HepG2 (cell line): Measurements from ENCODE around the gene NUDCD2. TPM values are rescaled to one million over a fixed set of nuclear protein-coding genes. Genes with fewer than 3 reads are reported as not detected.

Experiments
- ATAC-seq: fragments of 200-7000 bp; cut with Tn5 transposase; 3 replicates; pipeline ENCODE4 v1.9.1; 2020; ENCODE audit warnings: mild to moderate bottlenecking, moderate library complexity
- BruUV-seq: library from RNA; stranded (reverse); fragments of 400-500 nt; replicated peaks from 2 replicates; lab custom pipeline; 2021; lab: Mats Ljungman, UMichigan
- CTCF ChIA-PET: fragments of 300-600 bp; formaldehyde crosslinking; extraction: SDS; loops from one replicate; lab custom pipeline; 2021; ENCODE audit warnings: low total read pairs, inconsistent platforms, low intra/inter-chr PET ratio; lab: Yijun Ruan, JAX
- POLR2A ChIA-PET: fragments of 350-600 bp; sonication (Branson Sonifier 250); formaldehyde crosslinking; loops from one replicate; lab custom pipeline; 2020; ENCODE audit warnings: antibody characterized with exemption, inconsistent platforms; lab: Yijun Ruan, JAX
- DNase-seq: peaks from one replicate; pipeline ENCODE4 v3.0.0-alpha.2; 2015; ENCODE audit warnings: low spot score
- FAIRE-seq: peaks from 3 replicates; lab custom pipeline; 2011; peaks lifted over from hg19 to GRCh38; lab: Jason Lieb, UNC
- H2AFZ ChIP-seq: one replicate; pipeline ENCODE4 v1.6.1; 2011; ENCODE audit warnings: low read length, inconsistent platforms
- H3K27ac ChIP-seq: fragments of 300-600 bp; 3 replicates; pipeline ENCODE4 v1.8.0; 2011; ENCODE audit warnings: mixed run types, mild to moderate bottlenecking, mixed read lengths, low read length, inconsistent platforms; ENCODE audit not compliant: insufficient read depth; ENCODE audit errors: extremely low read length
- H3K27me3 ChIP-seq, 2 experiments: fragments of 200-600 bp in 1 of 2; 2 replicates in 1 of 2; 3 replicates in 1 of 2; pipeline versions ENCODE4 v1.6.0 to v1.8.0; 2011; ENCODE audit warnings: low read length in 2 of 2, mild to moderate bottlenecking in 2 of 2, moderate library complexity in 2 of 2, inconsistent platforms in 1 of 2; ENCODE audit not compliant: insufficient read depth in 2 of 2, control insufficient read depth in 1 of 2
- H3K36me3 ChIP-seq, 2 experiments: fragments of 200-600 bp in 1 of 2; replicated peaks in 1 of 2; 2 replicates in 1 of 2; 3 replicates in 1 of 2; pipeline versions ENCODE4 v1.5.1 to v1.8.0; 2011; ENCODE audit warnings: low read length in 2 of 2, inconsistent platforms in 1 of 2; ENCODE audit not compliant: insufficient read depth in 2 of 2, control insufficient read depth in 1 of 2
- H3K4me1 ChIP-seq: 2 replicates; pipeline ENCODE4 v1.5.1; 2012; ENCODE audit warnings: low read length, inconsistent platforms; ENCODE audit not compliant: insufficient read depth
- H3K4me2 ChIP-seq: 2 replicates; pipeline ENCODE4 v1.6.0; 2011; ENCODE audit warnings: low read depth, low read length, inconsistent platforms
- H3K4me3 ChIP-seq, 3 experiments: fragments of 200-600 bp in 1 of 3; sonication (generic), shearing (Covaris generic) in 1 of 3; replicated peaks in 1 of 3; 2 replicates each; pipeline ENCODE4 v1.5.1; 2011 to 2016; ENCODE audit warnings: low read length in 3 of 3, inconsistent platforms in 2 of 3, low read depth in 2 of 3, mild to moderate bottlenecking in 2 of 3, control low read depth in 1 of 3, mixed read lengths in 1 of 3; ENCODE audit not compliant: insufficient read depth in 1 of 3
- H3K79me2 ChIP-seq: one replicate; pipeline ENCODE4 v1.6.1; 2011; ENCODE audit warnings: low read length, inconsistent platforms; ENCODE audit not compliant: insufficient read depth
- H3K9ac ChIP-seq: 2 replicates; pipeline ENCODE4 v1.6.0; 2011; ENCODE audit warnings: mild to moderate bottlenecking, low read depth, low read length, inconsistent platforms; ENCODE audit not compliant: insufficient read depth
- H3K9me3 ChIP-seq: 2 replicates; pipeline ENCODE4 v1.5.1; 2012; ENCODE audit warnings: mild to moderate bottlenecking, low read length
- H4K20me1 ChIP-seq: 2 replicates; pipeline ENCODE4 v1.6.0; 2011; ENCODE audit warnings: inconsistent platforms, mild to moderate bottlenecking, low read length, moderate library complexity; ENCODE audit not compliant: insufficient read depth
- AHR ChIP-seq: IDR thresholded peaks from 2 replicates; pipeline ENCODE4 v1.6.1; 2018; ENCODE audit warnings: missing genetic modification reagents, missing compliant biosample characterization
- CHD2 ChIP-seq: IDR thresholded peaks from 2 replicates; pipeline ENCODE4 v1.6.1; 2011; ENCODE audit warnings: low read depth, low read length, improper control_type of control experiment
- CTCF ChIP-seq: sonication (generic); formaldehyde crosslinking; IDR thresholded peaks from 2 replicates; pipeline ENCODE4 v1.5.0; 2020; ENCODE audit warnings: mild to moderate bottlenecking, missing genetic modification reagents, moderate library complexity
- GFI1 ChIP-seq: sonication (generic); formaldehyde crosslinking; IDR thresholded peaks from 2 replicates; pipeline ENCODE4 v1.5.0; 2020; ENCODE audit warnings: missing genetic modification reagents, mild to moderate bottlenecking, borderline replicate concordance
- KDM1A ChIP-seq: IDR thresholded peaks from 2 replicates; pipeline ENCODE4 v1.6.1; 2016; ENCODE audit warnings: missing compliant biosample characterization
- NFRKB ChIP-seq: fragments of 450-650 bp; IDR thresholded peaks from 2 replicates; pipeline ENCODE4 v1.6.1; 2017
- PHF8 ChIP-seq: sonication (generic); formaldehyde crosslinking; IDR thresholded peaks from 2 replicates; pipeline ENCODE4 v1.5.0; 2020; ENCODE audit warnings: missing genetic modification reagents
- TRIM22 ChIP-seq: fragments of 450-650 bp; IDR thresholded peaks from 2 replicates; pipeline ENCODE4 v1.6.1; 2017
- in situ Hi-C: cut with HindIII; loops from 2 replicates; pipeline ENCODE4 v1.10.0; 2017; ENCODE audit warnings: low pct_unique_long_range_greater_than_20kb; ENCODE audit not compliant: extremely low pct_ligation_motif_present
- intact Hi-C: fragments of 100-400 bp; cut with micrococcal nuclease; formaldehyde crosslinking; loops from one replicate; pipeline ENCODE4 v1.10.0; 2022; ENCODE audit not compliant: unreplicated experiment
- polyA plus RNA-seq, 8 experiments: library from polyadenylated mRNA; depleted of rRNA in 3 of 8; stranded (reverse) in 7 of 8; unstranded in 1 of 8; fragments of >200 nt; fragmentation: Illumina TruSeq in 4 of 8; extraction: Trizol in 4 of 8; gene quantifications; 2 replicates each; pipeline versions ENCODE4 v1.2.1 to v1.2.3, GENCODE V29; 2011 to 2016; ENCODE audit warnings: low read depth in 4 of 8, missing spikeins in 1 of 8, mixed read lengths in 1 of 8; ENCODE audit not compliant: insufficient read depth in 1 of 8
- total RNA-seq, 5 experiments: library from RNA; depleted of rRNA; stranded (reverse); fragments of >200 nt; fragmentation: Illumina TruSeq; extraction: Trizol; gene quantifications; 2 replicates each; pipeline ENCODE4 v1.2.3, GENCODE V29; 2016; ENCODE audit warnings: low read depth in 1 of 5

Gene NUDCD2
- total and polyA plus RNA-seq, 2 of the 13 experiments (the other 11 are each of a cell fraction or from before 2014, with no cell fraction given), result 14.8 to 39.2 TPM

- TF ChIP-seq CTCF, result no peak
- no peak for TF ChIP-seq AHR (CRISPR knock-in tag)
- TF ChIP-seq CHD2, result no peak
- TF ChIP-seq GFI1 (CRISPR knock-in tag), result no peak
- no peak for TF ChIP-seq TRIM22
- TF ChIP-seq, all 625 proteins: peak for 0
Measured at GRCh38 chr5:163451489-163451888, 8.4 kb downstream of the NUDCD2 start (continued).

GRCh38 chr5:163448491-163448890 is 11.4 kb downstream of the NUDCD2 start:
- ChIA-PET CTCF (no interaction called here), POLR2A (interaction anchor here (1.2 to 4.5 kb wide), 3 partner anchors 8 to 11 kb away, joined by 3 to 23 read pairs (median 11); partner anchors contain the start of genes CCNG1, HMMR and NUDCD2)
- in situ Hi-C loops (no loop called here), intact Hi-C loops (no loop called here)
- no peaks in the 10 kb centered on the region for H3K4me1 ChIP-seq
- no peak overlapping the region for H3K4me3 ChIP-seq
- no peak overlapping the region for H3K9ac ChIP-seq
- DNase-seq, result no peak
- no peak overlapping the region for H3K27ac ChIP-seq
- TF ChIP-seq KDM1A (CRISPR knock-in tag), result no peak
- no peak for TF ChIP-seq NFRKB
- TF ChIP-seq PHF8 (CRISPR knock-in tag), result no peak
- no peaks in the 10 kb centered on the region for H3K27me3 ChIP-seq
- H3K9me3 ChIP-seq, result no peaks in the 10 kb centered on the region
- H3K4me2 ChIP-seq, result no peak overlapping the region
- H3K36me3 ChIP-seq, result peaks cover 2 to 18% of the 10 kb centered on the region in 2 experiments; a peak in 2 of 5 replicates
- ATAC-seq, result no peak
- BruUV-seq, result no TSS peak
- FAIRE-seq, result no peak
- no peaks in the 10 kb centered on the region for H4K20me1 ChIP-seq
- no peaks in the 10 kb centered on the region for H3K79me2 ChIP-seq
- H2AFZ ChIP-seq, result no peak overlapping the region
